Measurements from ENCODE around the gene PNPLA1.

Gene PNPLA1

DNA sequence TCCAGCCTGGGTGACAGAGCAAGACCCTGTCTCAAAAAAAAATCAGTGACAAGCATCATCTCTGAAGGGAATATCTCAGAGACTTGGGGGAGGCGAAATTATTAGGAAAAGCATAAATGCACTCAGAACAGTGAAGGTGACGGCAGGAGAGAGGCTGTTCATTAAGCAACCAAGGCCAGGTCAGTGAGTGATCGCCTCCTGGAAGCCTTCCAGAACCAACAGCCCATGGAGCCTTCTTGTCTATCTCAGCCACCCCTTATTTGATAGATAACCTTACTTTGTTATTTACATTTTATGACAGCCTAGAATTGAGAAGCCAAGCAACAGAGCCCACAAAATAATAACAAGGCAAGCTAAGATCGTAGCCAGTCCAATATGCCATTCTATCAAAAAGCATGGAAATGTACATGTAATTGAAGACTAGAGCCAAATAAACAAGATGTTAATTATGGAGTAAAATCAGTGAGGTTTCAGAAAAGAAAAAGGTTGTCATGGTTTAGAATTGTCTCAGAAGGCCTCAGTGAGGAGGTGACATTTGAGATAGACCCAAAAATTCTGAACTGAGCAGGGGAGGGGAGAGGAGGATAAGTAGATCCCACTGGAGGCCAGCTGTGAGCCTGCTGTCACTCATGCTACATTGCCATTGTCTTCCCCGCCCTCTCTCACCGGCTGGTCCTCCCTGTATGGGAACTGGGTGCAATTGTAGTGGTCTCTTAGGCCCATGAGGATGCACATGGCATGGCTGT, 49.0 kb downstream of the PNPLA1 start:
- DNase-seq: no peak

DNA sequence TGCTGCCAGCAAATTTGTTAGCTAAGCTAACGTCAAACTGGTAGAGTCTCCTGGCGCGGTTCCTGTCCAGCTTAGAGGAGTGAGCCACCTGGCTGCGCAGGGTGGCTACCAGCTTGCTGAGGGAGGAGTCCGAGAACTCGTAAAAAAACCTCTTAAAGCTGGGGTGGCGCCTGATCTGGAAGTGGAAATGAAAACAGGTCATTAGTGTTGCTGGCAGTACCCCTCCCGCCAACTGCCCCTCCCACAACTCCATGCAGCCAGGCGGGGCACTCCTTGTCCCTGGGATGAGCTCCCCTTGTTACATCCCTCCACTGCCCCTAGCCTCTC, 49.5 kb downstream of the PNPLA1 start:
- DNase-seq: no peak

DNA sequence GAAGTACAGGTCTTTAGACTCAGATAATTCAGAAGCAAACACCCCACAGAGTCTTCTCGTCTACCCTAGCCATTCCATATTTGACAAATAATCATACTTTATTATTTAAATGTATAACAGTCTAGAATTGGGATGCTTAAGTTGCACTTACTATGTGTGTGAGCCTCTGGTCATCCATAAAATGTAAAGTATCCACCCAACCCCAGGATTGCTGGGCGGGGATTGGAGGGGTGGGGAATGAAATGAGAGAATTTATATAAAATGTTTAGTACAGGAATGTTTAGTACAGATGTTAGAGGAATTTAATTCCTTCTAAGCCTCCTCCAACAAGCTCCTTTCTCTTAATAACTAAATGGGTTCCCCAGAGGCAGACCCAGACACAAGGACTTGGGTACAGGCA, 50.0 kb downstream of the PNPLA1 start:
- no peak for DNase-seq

DNA sequence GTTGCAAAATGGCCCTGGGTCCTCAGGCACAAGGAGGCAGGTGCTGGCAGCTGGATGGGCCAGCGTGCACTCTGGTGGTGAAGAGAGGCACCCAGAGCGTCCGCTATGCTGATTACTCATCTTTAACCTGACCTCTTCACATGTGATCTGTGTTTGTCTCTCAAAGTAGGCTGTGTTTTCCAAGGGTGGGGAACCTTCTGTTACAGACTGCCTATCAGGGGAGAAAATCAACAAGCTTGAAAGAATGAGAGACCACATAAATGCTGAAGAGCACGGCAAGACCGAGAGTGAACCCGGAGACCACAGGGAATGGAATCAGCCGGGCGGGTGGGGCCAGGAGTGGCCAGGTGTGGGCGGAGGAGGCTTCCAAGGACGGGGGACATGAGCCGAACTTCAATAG, 50.6 kb downstream of the PNPLA1 start:
- no peak for DNase-seq

- DNase-seq: no peak
These were observed 52.7 kb downstream of the PNPLA1 start for GRCh38 chr6:36322591-36322990.

- no peak for DNase-seq
These were observed 53.2 kb downstream of the PNPLA1 start for GRCh38 chr6:36323062-36323461.

- DNase-seq: no peak
These were observed 54.3 kb downstream of the PNPLA1 start for GRCh38 chr6:36324191-36324590.

DNA sequence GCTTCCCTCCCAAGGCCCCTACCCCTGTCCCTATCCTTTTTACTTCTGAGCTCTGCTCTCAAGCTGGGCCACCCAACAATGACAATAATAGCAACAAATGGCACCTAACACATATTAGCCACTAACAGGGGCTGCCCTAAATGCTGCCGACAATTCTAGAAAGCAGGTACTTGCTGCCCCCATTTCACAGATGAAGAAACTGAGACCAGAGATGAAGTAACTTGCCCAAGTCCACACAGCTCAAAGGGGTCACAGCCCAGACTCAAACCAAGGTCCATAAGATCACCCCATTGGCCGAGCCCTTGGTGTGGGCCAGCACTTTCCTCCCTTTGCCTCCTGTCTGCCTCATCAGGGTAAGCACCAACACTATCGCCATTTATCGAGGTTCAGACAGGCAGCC, 54.9 kb downstream of the PNPLA1 start:
- no peak for DNase-seq

DNA sequence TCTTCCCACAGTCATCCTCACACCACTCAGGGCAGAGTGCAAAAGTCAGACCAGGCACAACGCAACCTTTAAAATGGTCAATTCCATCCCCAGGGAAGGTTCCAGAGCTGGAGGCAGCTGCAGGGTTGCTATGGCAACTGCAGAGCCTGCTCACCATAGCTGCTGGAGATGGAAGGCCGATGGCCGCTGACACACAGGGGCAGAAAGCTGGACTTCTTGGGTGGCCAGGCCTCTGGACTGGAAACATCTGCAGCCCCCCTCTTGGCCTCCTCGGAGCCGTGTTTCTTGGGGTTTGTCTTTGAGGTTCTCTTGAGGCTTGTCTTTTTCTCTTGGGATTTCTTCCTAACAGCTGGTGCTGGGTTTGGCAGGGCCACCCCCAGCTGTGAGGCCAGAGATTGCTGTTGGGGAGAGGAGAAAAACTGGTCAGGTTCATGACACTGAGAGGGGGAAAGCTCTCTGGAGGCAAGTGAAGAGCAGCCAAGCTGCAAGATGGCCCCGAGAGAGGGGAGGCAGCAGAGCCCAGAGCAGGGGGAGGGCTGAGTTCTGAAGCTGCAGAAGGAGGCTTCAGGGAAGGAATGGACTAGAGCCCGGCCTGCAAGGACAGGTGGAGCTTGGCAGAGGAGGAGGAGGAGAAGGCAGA, 56.6 kb downstream of the PNPLA1 start:
- no peak for DNase-seq

- no peak for DNase-seq
These were observed 57.5 kb downstream of the PNPLA1 start for GRCh38 chr6:36327226-36327918.

DNA sequence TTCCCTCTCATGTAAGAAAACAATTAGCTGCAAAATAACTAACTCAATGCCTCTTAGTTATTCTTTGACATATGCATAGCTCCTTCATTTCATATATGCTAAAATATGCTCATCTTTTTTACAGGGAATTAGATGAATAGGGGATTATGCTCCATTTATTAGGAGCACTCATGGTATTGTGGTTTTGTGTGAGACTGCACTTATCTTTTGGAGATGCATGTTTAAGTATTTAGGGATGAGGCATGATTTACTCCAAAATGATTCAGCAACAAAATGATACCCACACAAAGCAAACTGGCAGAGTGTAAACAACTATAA, 58.0 kb downstream of the PNPLA1 start:
- no peak for DNase-seq

- no peak for DNase-seq
These were observed 58.7 kb downstream of the PNPLA1 start for GRCh38 chr6:36328600-36328999.

- DNase-seq: no peak
These were observed 60.0 kb downstream of the PNPLA1 start for GRCh38 chr6:36329798-36330291.

DNA sequence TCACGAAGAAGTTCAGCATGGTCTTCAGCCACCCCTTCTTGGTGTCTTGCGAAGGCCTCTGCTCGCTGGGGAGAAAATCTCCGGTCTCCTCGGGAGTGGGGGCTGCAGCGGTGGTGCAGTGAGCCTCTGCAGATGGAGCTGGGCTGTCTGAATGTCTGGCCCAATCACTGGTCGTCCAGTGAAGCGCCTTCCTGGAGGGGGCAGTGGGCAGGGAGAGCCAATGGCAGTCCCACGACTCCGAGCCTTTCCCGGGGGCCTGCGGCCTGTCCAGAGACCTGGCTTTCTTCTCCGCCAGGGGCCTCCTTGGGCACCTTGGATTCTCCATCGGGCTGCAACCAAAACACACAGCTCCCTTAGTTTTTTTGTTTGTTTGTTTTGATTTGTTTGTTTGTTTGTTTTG, 60.5 kb downstream of the PNPLA1 start:
- no peak for DNase-seq

DNA sequence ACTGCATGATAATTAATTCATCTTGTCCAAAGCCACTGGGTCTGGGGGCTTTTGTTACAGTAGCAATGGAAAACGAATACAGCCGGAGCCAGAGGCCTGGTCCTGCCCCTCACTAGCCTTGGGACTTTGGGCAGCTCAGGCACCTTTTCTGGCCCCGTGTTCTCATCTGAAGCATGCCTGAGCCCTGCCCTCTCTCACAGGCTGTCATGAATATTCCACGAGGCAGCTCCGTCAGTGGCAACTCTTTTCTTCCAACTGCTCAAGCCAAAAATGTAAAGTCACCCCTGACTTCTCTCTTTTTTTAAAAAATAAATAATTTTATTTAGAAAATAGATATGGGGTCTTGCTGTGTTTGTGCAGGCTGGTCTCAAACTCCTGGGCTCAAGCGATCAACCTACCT, 61.5 kb downstream of the PNPLA1 start:
- no peak for DNase-seq

DNA sequence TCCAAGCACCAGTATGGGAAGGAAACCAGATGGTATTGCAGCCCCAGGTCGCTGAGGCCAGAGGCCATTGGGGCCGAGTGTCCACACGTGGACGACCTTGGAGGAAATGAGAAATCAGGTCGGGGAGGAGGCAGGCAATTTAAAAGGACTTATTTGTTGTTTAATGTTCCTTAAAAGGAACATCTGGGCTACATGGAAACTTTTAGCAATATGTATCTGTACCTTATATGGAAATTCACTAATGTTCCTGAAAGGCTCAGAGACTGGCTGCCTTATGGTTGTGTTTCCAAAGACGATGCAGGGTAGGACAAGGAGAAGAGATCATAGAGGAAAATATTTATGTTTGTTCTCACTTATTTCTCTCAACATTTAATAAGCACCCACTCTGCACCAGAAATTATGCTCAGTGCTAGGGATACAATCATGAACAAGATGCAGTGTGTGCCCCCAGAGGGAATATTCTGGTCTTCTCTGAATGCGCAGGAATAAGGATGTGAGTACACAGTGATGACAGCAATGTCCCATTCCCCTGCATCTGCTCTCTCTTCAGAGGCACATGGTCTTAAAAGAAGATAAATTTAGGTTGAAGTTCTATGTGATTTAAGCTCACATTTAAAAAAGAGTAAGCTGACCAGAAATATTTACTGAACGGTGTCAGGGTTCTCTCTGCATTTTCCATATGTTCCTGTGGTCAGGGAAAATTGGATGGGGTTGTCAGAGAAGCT, 63.5 kb downstream of the PNPLA1 start:
- DNase-seq: no peak

- DNase-seq: no peak
These were observed 64.3 kb downstream of the PNPLA1 start for GRCh38 chr6:36333931-36334725.

GRCh38 chr6:36334832-36335459, 65.1 kb downstream of the PNPLA1 start:
- no peak for DNase-seq

- DNase-seq: no peak
These were observed 65.8 kb downstream of the PNPLA1 start for GRCh38 chr6:36335465-36336207.

- DNase-seq: no peak
These were observed 66.4 kb downstream of the PNPLA1 start for GRCh38 chr6:36336208-36336710.

GRCh38 chr6:36336779-36337241, 67.0 kb downstream of the PNPLA1 start, which contains the start of gene BNIP5:
TSS of gene BNIP5 (minus strand) at chr6:36336888. CDS start at chr6:36330690, 6,198 bp downstream.
- no peak for DNase-seq
